AG04450 (cell line): ENCODE results near the gene SP7. TPM values are rescaled to one million over a fixed set of nuclear protein-coding genes. Genes with fewer than 3 reads are reported as not detected.

Experiments used
- CTCF ChIA-PET: fragments of 300-600, 350-600 bp; formaldehyde crosslinking; extraction: SDS; loops from one replicate; lab custom pipeline; 2022; ENCODE audit warnings: antibody characterized with exemption, inconsistent platforms; lab: Charles Lee
- POLR2A ChIA-PET: fragments of 350-600 bp; formaldehyde crosslinking; extraction: SDS; loops from one replicate; lab custom pipeline; 2021; ENCODE audit warnings: antibody characterized with exemption, inconsistent platforms; lab: Yijun Ruan, JAX
- DNase-seq: peaks from one replicate; pipeline ENCODE4 v3.0.0-alpha.2; 2011; ENCODE audit warnings: low read depth, low spot score
- H3K27ac ChIP-seq: one replicate; pipeline ENCODE4 v1.5.1; 2012; ENCODE audit warnings: low read depth, low read length, control low read depth
- H3K27me3 ChIP-seq: one replicate; pipeline ENCODE4 v1.6.0; 2012; ENCODE audit warnings: low read length; ENCODE audit not compliant: control insufficient read depth, insufficient read depth
- H3K4me3 ChIP-seq: 2 replicates; pipeline ENCODE4 v1.5.1; 2011; ENCODE audit warnings: mild to moderate bottlenecking, low read depth, low read length, control low read depth
- H3K9me3 ChIP-seq: 2 replicates; pipeline ENCODE4 v1.5.1; 2012; ENCODE audit warnings: low read length; ENCODE audit not compliant: control insufficient read depth, insufficient read depth
- polyA plus RNA-seq: library from polyadenylated mRNA; depleted of rRNA; stranded (reverse); fragments of >200 nt; gene quantifications from 2 replicates; pipeline ENCODE4 v1.2.3, GENCODE V29; 2011
- TF ChIP-seq, protein P1 (sequence below): IDR thresholded peaks from 2 replicates; pipeline ENCODE4 v1.5.1; 2011; ENCODE audit warnings: low read depth, low read length, control low read depth, inconsistent platforms

Gene SP7
- polyA plus RNA-seq, 1 experiment = not detected

DNA sequence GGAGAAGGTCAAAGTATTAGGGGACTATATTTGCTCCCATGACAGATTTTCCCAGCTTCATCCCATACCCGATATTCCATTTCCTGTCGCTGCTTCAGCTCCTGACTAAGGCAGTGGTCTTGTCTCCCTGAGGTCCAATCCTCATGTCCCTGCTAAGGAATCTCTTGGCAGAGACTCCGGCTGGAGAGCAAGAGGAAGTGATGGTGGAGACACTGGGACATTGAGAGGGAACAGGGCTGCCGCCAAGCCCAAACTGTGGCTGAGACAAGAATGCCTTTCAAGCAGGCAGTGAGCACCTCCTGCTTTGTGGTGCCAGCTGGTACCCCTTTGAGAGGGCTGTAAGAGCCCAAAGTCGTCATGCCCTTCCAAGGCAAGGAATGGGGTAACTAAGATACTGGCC is 5.5 kb downstream of the SP7 start:
- no peak for DNase-seq
- ChIA-PET POLR2A (interaction anchor here (0.7 to 0.8 kb wide), 2 partner anchors 14 to 141 kb away, joined by 3 to 5 read pairs; no protein-coding TSS in a partner anchor), CTCF (interaction anchor here (1.0 to 2.1 kb wide), 3 partner anchors 9 to 21 kb away, joined by 4 to 8 read pairs (median 4); partner anchors contain the start of gene AAAS)
- Histone ChIP-seq H3K4me3 (no peak overlapping the region), H3K9me3 (no peaks in the 10 kb centered on the region), H3K27ac (no peak overlapping the region), H3K27me3 (peaks cover 41% of the 10 kb centered on the region)
- TF ChIP-seq, protein P1, sequence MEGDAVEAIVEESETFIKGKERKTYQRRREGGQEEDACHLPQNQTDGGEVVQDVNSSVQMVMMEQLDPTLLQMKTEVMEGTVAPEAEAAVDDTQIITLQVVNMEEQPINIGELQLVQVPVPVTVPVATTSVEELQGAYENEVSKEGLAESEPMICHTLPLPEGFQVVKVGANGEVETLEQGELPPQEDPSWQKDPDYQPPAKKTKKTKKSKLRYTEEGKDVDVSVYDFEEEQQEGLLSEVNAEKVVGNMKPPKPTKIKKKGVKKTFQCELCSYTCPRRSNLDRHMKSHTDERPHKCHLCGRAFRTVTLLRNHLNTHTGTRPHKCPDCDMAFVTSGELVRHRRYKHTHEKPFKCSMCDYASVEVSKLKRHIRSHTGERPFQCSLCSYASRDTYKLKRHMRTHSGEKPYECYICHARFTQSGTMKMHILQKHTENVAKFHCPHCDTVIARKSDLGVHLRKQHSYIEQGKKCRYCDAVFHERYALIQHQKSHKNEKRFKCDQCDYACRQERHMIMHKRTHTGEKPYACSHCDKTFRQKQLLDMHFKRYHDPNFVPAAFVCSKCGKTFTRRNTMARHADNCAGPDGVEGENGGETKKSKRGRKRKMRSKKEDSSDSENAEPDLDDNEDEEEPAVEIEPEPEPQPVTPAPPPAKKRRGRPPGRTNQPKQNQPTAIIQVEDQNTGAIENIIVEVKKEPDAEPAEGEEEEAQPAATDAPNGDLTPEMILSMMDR = no peak

DNA sequence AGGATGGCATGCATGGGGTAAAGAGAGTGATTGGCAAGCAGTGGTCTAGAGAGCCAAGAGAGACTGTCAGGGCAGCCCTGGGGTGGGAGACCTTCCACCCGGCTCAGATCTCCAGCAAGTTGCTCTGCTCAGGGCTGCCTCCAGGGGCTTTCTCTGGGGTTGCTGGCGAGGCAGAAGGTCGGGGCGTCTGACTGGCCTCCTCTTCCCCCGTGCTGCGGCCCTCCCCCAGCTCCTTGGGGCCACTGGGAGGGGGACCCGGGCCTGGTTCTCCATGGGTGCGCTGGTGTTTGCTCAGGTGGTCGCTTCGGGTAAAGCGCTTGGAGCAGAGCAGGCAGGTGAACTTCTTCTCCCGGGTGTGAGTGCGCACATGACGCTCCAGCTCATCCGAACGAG is 8.1 kb downstream of the SP7 start:
- TF ChIP-seq, protein P1 = no peak
- no peak overlapping the region for H3K27ac ChIP-seq
- H3K4me3 ChIP-seq = no peak overlapping the region
- peaks cover 28% of the 10 kb centered on the region for H3K27me3 ChIP-seq
- no peak for DNase-seq
- no peaks in the 10 kb centered on the region for H3K9me3 ChIP-seq
- POLR2A ChIA-PET = no interaction called here
- CTCF ChIA-PET = interaction anchor here (0.6 to 5.8 kb wide), 7 partner anchors 11 to 181 kb away, joined by 3 to 84 read pairs (median 4); no protein-coding TSS in a partner anchor

DNA sequence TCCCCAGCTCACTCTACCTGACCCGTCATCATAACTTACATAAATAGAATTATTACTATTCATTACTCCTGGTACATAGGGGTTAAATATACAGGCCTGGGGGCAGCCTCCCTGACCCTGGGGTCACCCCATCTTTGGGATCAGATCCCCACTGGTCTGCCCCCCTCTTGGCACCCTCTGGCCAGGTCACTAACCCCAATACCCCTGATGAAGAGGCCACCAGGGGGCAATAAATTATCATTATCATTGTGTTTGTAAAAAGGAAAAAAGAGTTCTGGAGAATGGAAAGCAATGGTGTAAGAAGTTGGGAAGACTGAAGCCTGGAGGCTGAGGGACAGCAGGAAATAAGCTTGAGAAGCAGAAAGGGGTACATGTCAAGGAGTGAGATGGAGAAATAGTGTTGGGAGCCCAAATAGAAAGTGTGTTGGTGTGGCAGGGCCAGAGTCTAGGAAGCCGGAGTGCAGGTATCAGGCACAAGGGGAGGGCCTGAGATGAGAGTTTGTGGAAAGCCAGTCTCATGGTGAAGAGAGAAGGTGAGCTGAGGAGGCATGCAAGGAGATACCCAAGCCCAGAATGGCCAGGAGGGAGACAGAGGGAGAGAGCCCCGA is 8.6 kb downstream of the SP7 start:
- ChIA-PET CTCF (interaction anchor here (0.6 to 5.8 kb wide), 9 partner anchors 11 to 185 kb away, joined by 3 to 84 read pairs (median 4); no protein-coding TSS in a partner anchor), POLR2A (interaction anchor here (0.6 to 1.0 kb wide), 2 partner anchors 88 to 181 kb away, joined by 4 read pairs; no protein-coding TSS in a partner anchor)
- no peaks in the 10 kb centered on the region for H3K9me3 ChIP-seq
- peaks cover 23% of the 10 kb centered on the region for H3K27me3 ChIP-seq
- no peak overlapping the region for H3K27ac ChIP-seq
- H3K4me3 ChIP-seq = no peak overlapping the region
- TF ChIP-seq, protein P1 = peak; percentile 33; the same call in 1 of the 2 replicates
- no peak for DNase-seq

DNA sequence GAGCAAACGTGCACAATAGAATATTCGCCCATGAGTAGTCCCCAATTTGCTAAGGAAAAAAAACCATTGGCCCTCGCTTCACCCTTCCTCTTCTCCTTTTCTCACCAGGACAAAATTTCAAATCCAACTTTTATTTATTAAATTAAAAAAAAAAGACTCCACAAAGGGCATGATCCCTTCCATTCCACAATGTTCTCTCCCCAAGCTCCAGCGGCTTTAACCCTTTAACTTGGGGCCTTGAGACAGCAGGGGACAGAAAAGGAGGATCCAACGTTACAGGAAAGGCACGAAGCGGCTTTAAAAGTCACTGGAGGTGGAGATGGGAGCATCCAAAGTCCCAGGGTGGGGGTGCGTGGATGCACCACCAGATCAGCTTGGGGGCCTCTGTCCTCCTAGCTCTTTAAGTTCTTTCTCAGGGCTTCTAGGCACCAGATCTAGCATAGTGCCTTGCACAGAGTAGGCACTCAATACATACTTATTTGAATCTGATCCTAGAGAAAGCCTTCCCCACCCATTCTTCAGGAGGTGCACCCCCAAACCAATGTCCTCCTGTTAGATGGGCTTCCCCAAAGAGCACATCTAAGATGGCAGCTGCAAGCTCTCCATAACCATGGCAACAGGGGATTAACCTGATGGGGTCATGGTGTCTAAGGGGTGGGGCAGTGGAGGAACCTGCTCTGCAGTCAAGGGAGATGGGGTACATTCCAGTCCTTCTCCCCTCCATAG is 9.5 kb downstream of the SP7 start:
- H3K4me3 ChIP-seq = no peak overlapping the region
- H3K27ac ChIP-seq = no peak overlapping the region
- DNase-seq = no peak
- POLR2A ChIA-PET = interaction anchor here (0.6 to 1.0 kb wide), 3 partner anchors 9 to 182 kb away, joined by 3 to 4 read pairs (median 4); partner anchors contain the start of gene SP7
- H3K9me3 ChIP-seq = no peaks in the 10 kb centered on the region
- CTCF ChIA-PET = interaction anchor here (1.1 to 5.8 kb wide), 6 partner anchors 18 to 186 kb away, joined by 3 to 84 read pairs (median 4); no protein-coding TSS in a partner anchor
- TF ChIP-seq, protein P1 = no peak
- H3K27me3 ChIP-seq = peaks cover 17% of the 10 kb centered on the region
